HepG2 (cell line): ENCODE results near the gene NECAB2. TPM values are rescaled to one million over a fixed set of nuclear protein-coding genes. Genes with fewer than 3 reads are reported as not detected.
A peak's percentile ranks its signal among the peaks of the same experiment; 100 is the strongest.

Experiments used
- ATF7 ChIP-seq, 2 experiments: fragments of 450-650 bp in 1 of 2; sonication (generic) in 1 of 2; formaldehyde crosslinking in 1 of 2; IDR thresholded peaks; 2 replicates each; pipeline versions ENCODE4 v1.4.0 to v1.6.1; 2016 to 2020; ENCODE audit warnings: antibody characterized with exemption in 1 of 2, mild to moderate bottlenecking in 1 of 2, missing genetic modification reagents in 1 of 2
- HCFC1 ChIP-seq: fragments of 150-350 bp; IDR thresholded peaks from 2 replicates; pipeline ENCODE4 v1.6.1; 2014; ENCODE audit warnings: low read depth, low read length
- HDAC1 ChIP-seq: sonication (generic); formaldehyde crosslinking; IDR thresholded peaks from 2 replicates; pipeline ENCODE4 v1.5.1; 2020; ENCODE audit warnings: mild to moderate bottlenecking, missing genetic modification reagents
- JDP2 ChIP-seq: sonication (generic); formaldehyde crosslinking; IDR thresholded peaks from 2 replicates; pipeline ENCODE4 v1.8.1; 2022; ENCODE audit warnings: missing genetic modification reagents, borderline replicate concordance
- JUND ChIP-seq: sonication (generic); formaldehyde crosslinking; IDR thresholded peaks from 2 replicates; pipeline ENCODE4 v1.8.0; 2022; ENCODE audit warnings: mild to moderate bottlenecking, missing genetic modification reagents
- KDM2A ChIP-seq: sonication (generic); formaldehyde crosslinking; IDR thresholded peaks from 2 replicates; pipeline ENCODE4 v1.4.0; 2020; ENCODE audit warnings: low read depth, missing genetic modification reagents, borderline replicate concordance
- KDM5A ChIP-seq: fragments of 200-600 bp; sonication (generic); IDR thresholded peaks from 2 replicates; pipeline ENCODE4 v1.7.0; 2018; ENCODE audit warnings: antibody characterized with exemption, mild to moderate bottlenecking, low read length, borderline replicate concordance
- KLF16 ChIP-seq, 2 experiments: sonication (generic) in 1 of 2; formaldehyde crosslinking in 1 of 2; IDR thresholded peaks; 2 replicates each; pipeline versions ENCODE4 v1.6.1 to v1.8.0; 2016 to 2023; ENCODE audit warnings: missing genetic modification reagents in 2 of 2, missing compliant biosample characterization in 1 of 2
- NFE2 ChIP-seq: sonication (generic); formaldehyde crosslinking; IDR thresholded peaks from 2 replicates; pipeline ENCODE4 v1.4.0; 2020; ENCODE audit warnings: missing genetic modification reagents
- PLRG1 ChIP-seq: fragments of 450-650 bp; conservative IDR thresholded peaks from 2 replicates; pipeline ENCODE4 v1.6.1; 2016
- SOX13 ChIP-seq, 3 experiments: fragments of 450-650 bp in 1 of 3; sonication (generic) in 1 of 3; formaldehyde crosslinking in 1 of 3; IDR thresholded peaks in 2 of 3; conservative IDR thresholded peaks in 1 of 3; 2 replicates each; pipeline versions ENCODE4 v1.5.0 to v1.6.1; 2016 to 2020; ENCODE audit warnings: antibody characterized with exemption in 1 of 3, mild to moderate bottlenecking in 1 of 3, missing compliant biosample characterization in 1 of 3, missing genetic modification reagents in 1 of 3, moderate library complexity in 1 of 3
- TARDBP ChIP-seq: sonication (generic); formaldehyde crosslinking; IDR thresholded peaks from 2 replicates; pipeline ENCODE4 v1.8.0; 2022; ENCODE audit warnings: mild to moderate bottlenecking, missing genetic modification reagents
- TEAD3 ChIP-seq: optimal IDR thresholded peaks from 2 replicates; pipeline ENCODE3; 2016; ENCODE audit warnings: borderline replicate concordance
- ZMYM2 ChIP-seq: sonication (generic); formaldehyde crosslinking; IDR thresholded peaks from 2 replicates; pipeline ENCODE4 v1.8.0; 2022; ENCODE audit warnings: mild to moderate bottlenecking, missing genetic modification reagents
- ZNF263 ChIP-seq: sonication (generic); formaldehyde crosslinking; IDR thresholded peaks from 2 replicates; pipeline ENCODE4 v1.4.0; 2020; ENCODE audit warnings: missing genetic modification reagents
- ZNF33B ChIP-seq: sonication (generic); formaldehyde crosslinking; IDR thresholded peaks from 2 replicates; pipeline ENCODE4 v1.5.1; 2020; ENCODE audit warnings: mild to moderate bottlenecking, missing genetic modification reagents
- ZNF441 ChIP-seq: sonication (generic); formaldehyde crosslinking; IDR thresholded peaks from 2 replicates; pipeline ENCODE4 v1.7.0; 2021; ENCODE audit warnings: missing genetic modification reagents, borderline replicate concordance
- ZNF460 ChIP-seq: sonication (generic); formaldehyde crosslinking; IDR thresholded peaks from 2 replicates; pipeline ENCODE4 v1.5.1; 2020; ENCODE audit warnings: missing genetic modification reagents, mild to moderate bottlenecking, borderline replicate concordance
- ZNF552 ChIP-seq: sonication (generic); formaldehyde crosslinking; IDR thresholded peaks from 2 replicates; pipeline ENCODE4 v1.9.0; 2022; ENCODE audit warnings: missing genetic modification reagents, mild to moderate bottlenecking, borderline replicate concordance
- ZNF574 ChIP-seq: sonication (generic); formaldehyde crosslinking; IDR thresholded peaks from 2 replicates; pipeline ENCODE4 v1.4.0; 2020; ENCODE audit warnings: missing genetic modification reagents
- ZNF850 ChIP-seq: sonication (generic); formaldehyde crosslinking; conservative IDR thresholded peaks from 2 replicates; pipeline ENCODE4 v1.9.0; 2021; ENCODE audit warnings: mild to moderate bottlenecking, missing genetic modification reagents
- ZNF883 ChIP-seq: sonication (generic); formaldehyde crosslinking; IDR thresholded peaks from 2 replicates; pipeline ENCODE4 v1.5.1; 2020; ENCODE audit warnings: mild to moderate bottlenecking, missing genetic modification reagents; ENCODE audit errors: not compliant biosample characterization
- ZSCAN31 ChIP-seq: sonication (generic); formaldehyde crosslinking; IDR thresholded peaks from 2 replicates; pipeline ENCODE4 v1.5.0; 2020; ENCODE audit warnings: low read depth, mild to moderate bottlenecking, missing genetic modification reagents
- polyA plus RNA-seq, 8 experiments: library from polyadenylated mRNA; depleted of rRNA in 3 of 8; stranded (reverse) in 7 of 8; unstranded in 1 of 8; fragments of >200 nt; fragmentation: Illumina TruSeq in 4 of 8; extraction: Trizol in 4 of 8; gene quantifications; 2 replicates each; pipeline versions ENCODE4 v1.2.1 to v1.2.3, GENCODE V29; 2011 to 2016; ENCODE audit warnings: low read depth in 4 of 8, missing spikeins in 1 of 8, mixed read lengths in 1 of 8; ENCODE audit not compliant: insufficient read depth in 1 of 8
- total RNA-seq, 5 experiments: library from RNA; depleted of rRNA; stranded (reverse); fragments of >200 nt; fragmentation: Illumina TruSeq; extraction: Trizol; gene quantifications; 2 replicates each; pipeline ENCODE4 v1.2.3, GENCODE V29; 2016; ENCODE audit warnings: low read depth in 1 of 5
- TF ChIP-seq, protein P1 (sequence below): sonication (generic); formaldehyde crosslinking; IDR thresholded peaks from 2 replicates; pipeline ENCODE4 v1.5.0; 2020; ENCODE audit warnings: mild to moderate bottlenecking, missing genetic modification reagents

Gene NECAB2
- total and polyA plus RNA-seq, 2 of the 13 experiments (the other 11 are each of a cell fraction or from before 2014, with no cell fraction given), result 0.21 to 0.49 TPM

DNA sequence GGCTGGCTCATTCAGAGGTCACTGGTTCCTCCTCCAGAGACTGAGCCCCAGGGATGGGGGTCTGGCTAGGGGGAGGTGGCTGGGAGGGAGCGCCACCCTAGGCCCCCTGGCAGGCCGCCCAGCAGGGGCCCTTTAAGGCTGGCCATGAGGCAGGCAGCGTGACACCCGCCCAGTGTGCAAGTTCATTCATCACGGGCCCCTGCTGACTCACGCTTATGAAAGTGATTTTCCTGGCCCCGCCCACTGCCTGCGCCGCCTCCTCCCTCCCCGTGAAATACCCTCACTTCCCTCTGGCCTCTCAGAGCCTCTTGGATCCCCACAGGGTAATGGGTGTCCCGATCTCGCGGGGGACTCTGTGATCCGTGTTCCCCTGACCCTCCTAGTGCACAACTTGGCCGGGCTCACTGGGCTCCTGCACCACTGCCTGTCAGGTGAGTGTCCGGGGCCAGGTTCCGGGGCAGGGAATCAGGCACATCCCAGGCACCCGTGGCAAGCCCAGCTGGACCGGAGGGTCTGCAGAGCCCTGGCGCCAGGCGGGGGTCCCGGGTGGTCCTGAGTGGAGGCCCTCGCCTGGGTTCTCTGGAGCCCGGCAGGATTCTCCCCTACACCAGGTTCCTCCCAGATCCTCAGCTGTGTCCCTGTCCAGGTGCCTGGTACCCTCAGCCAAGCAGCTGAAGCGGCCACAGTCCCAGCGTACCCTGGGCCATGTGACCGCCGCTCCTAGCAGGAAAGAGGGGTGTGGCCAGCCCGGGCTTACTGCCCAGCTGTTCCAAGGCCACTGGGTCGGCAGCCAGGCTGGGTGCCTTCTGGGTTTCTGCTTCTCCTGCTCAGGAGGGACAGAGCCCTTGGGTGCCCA, 14.9 kb upstream of the NECAB2 start, which contains the start of gene OSGIN1 (continued):
- TF ChIP-seq, protein P1, sequence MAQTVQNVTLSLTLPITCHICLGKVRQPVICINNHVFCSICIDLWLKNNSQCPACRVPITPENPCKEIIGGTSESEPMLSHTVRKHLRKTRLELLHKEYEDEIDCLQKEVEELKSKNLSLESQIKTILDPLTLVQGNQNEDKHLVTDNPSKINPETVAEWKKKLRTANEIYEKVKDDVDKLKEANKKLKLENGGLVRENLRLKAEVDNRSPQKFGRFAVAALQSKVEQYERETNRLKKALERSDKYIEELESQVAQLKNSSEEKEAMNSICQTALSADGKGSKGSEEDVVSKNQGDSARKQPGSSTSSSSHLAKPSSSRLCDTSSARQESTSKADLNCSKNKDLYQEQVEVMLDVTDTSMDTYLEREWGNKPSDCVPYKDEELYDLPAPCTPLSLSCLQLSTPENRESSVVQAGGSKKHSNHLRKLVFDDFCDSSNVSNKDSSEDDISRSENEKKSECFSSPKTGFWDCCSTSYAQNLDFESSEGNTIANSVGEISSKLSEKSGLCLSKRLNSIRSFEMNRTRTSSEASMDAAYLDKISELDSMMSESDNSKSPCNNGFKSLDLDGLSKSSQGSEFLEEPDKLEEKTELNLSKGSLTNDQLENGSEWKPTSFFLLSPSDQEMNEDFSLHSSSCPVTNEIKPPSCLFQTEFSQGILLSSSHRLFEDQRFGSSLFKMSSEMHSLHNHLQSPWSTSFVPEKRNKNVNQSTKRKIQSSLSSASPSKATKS (CRISPR knock-in tag), result no peak
- peak; percentile 25; the same call in 1 of the 2 replicates for TF ChIP-seq ZSCAN31
- TF ChIP-seq SOX13 (IDR thresholded peaks at IDR 0.05), result peak; percentile 10
- TF ChIP-seq SOX13 (CRISPR knock-in tag; conservative IDR thresholded peaks at IDR 0.05 in 1 of 2, IDR thresholded peaks at IDR 0.05 in 1 of 2), result peak in 1 of 2 experiments; percentile 67; a peak in 1 of 4 replicates
- TF ChIP-seq ZNF33B (CRISPR knock-in tag), result no peak
- peak in 1 of 2 experiments; percentile 71; a peak in 2 of 4 replicates for TF ChIP-seq KLF16 (CRISPR knock-in tag; IDR thresholded peaks at IDR 0.05)
- 0 out of 2 replicates have a peak, but pooled peaks have one; percentile 15 for TF ChIP-seq HCFC1
- peak; percentile 50; the same call in 1 of the 2 replicates for TF ChIP-seq KDM2A (CRISPR knock-in tag)
- TF ChIP-seq ATF7 (IDR thresholded peaks at IDR 0.05), result no peak
- TF ChIP-seq ATF7 (CRISPR knock-in tag; IDR thresholded peaks at IDR 0.05), result 0 out of 2 replicates have a peak, but pooled peaks have one; percentile 65
- TF ChIP-seq ZNF263 (CRISPR knock-in tag), result no peak; the same call in none of the 2 replicates
- TF ChIP-seq ZNF883, result no peak
- TF ChIP-seq KDM5A, result peak; percentile 53; the same call in 1 of the 2 replicates
- peak; percentile 24; the same call in 1 of the 2 replicates for TF ChIP-seq ZNF552 (CRISPR knock-in tag)
- peak; percentile 29; the same call in 1 of the 2 replicates for TF ChIP-seq ZNF441 (CRISPR knock-in tag)
- TF ChIP-seq ZMYM2, result 0 out of 2 replicates have a peak, but pooled peaks have one; percentile 56
- peak; percentile 62 for TF ChIP-seq TARDBP (CRISPR knock-in tag)
- TF ChIP-seq PLRG1, result no peak
- TF ChIP-seq ZNF574 (CRISPR knock-in tag), result peak; percentile 70
- no peak for TF ChIP-seq ZNF460 (CRISPR knock-in tag)
- TF ChIP-seq JDP2 (CRISPR knock-in tag), result no peak
- TF ChIP-seq ZNF850 (CRISPR knock-in tag), result no peak
- peak; percentile 52 for TF ChIP-seq TEAD3 (CRISPR knock-in tag)
- peak; percentile 74 for TF ChIP-seq NFE2 (CRISPR knock-in tag)
- peak; percentile 88 for TF ChIP-seq JUND (CRISPR knock-in tag)
- peak; percentile 89 for TF ChIP-seq HDAC1 (CRISPR knock-in tag)
